Stimulated activated CD4-positive, alpha-beta T cell treated with anti-CD3 and anti-CD28 coated beads, Interleukin-1b, Interleukin-23, amount 100 ng/mL, for 24 hours (primary cell): ENCODE measurements around the gene B3GNT9.

ENCODE experiments used
- DNase-seq, 4 experiments: peaks; one replicate each; pipeline ENCODE4 v3.0.0-alpha.2; 2020; ENCODE audit warnings: low read depth in 4 of 4, low spot score in 1 of 4

The B3GNT9 gene

GRCh38 chr16:67116388-67117311, 34.1 kb downstream of the B3GNT9 start:
- DNase-seq = no peak

- no peak for DNase-seq
Observed at GRCh38 chr16:67115639-67116038, 35.2 kb downstream of the B3GNT9 start.

DNA sequence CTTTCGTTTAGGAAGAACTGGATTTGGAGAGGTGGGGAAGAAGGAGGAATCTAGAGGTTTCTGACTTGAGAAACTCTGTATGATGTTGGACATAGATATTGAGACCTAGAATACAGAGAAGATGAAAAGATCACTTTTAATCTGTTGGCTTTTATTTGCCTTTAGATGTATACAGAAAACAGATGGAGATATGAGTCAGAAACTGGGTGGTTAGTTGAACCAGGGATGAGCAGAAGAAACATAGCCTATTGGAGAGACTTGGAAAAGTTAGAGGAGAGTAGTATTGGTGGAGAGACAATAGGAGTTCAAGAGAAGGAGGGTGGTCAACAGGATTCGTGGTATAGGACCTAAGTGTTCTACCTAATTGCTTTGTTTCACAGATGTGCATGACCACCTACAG, 36.0 kb downstream of the B3GNT9 start:
- no peak for DNase-seq

- no peak for DNase-seq
Observed at GRCh38 chr16:67112591-67113399, 38.0 kb downstream of the B3GNT9 start.

DNA sequence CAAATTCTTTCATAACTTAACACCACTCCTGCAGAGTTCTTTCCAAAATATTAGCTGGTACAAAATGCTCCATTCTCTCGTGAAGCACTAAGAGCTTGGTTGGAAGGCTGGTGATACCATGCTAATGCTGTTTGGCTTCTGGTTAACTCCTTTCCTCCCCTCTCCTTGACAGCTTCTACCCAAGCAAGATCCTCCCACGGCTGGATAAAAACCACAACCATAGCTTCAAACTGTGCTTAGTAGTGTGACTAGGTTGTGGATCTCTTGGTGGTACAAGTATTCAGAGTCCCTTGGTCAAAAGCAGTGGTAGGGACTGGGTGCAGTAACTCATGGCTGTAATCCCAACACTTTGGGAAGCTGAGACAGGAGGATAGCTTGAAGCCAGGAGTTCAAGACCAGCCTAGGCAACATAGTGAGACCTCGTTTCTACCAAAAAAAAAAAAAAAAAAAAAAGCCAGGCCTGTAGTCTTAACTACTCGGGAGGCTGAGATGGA, 38.8 kb downstream of the B3GNT9 start:
- no peak for DNase-seq

DNA sequence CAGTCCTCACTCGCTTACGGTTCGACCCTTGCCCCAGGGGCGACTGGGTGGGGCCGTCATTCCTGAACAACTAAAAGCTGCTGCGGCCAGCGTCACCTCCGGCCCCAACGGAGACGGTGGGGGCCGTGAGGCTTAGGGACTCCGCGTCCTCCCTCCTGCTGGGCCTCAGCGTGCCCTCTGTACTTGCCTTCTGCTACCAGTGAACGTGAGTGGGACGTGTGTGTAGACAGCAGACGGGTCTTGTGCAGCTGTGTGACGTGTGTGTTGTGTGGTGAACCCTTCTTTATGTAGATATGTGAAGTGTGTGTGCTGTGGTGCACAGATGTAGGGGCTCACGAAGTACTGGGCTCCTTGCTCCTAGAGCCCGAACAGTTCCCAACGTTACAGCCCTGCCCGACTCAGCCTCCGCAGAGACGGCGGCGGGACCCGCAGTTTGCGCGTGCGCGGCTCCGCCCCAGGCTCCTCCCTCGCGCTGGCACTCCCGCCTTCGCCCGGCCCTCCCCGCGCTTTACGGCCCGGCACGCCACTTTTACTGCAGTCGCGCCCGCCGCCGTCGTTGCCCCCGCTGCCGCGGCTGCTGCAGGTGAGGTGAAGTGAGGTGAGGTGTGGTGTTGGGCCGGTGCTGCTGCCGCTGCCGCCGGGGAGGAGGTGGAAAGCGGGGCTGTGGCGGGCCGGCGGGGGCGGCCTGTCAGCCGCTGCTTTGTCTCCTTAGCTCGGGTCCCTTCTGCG, 41.2 kb downstream of the B3GNT9 start, which contains the start of gene PHAF1:
Gene PHAF1, plus strand, starts transcription at position 535 of the 729 bp plus-strand sequence. CDS start 235 bp downstream, outside the sequence.
- peak; percentile 90 to 98 (median 93) for DNase-seq

DNA sequence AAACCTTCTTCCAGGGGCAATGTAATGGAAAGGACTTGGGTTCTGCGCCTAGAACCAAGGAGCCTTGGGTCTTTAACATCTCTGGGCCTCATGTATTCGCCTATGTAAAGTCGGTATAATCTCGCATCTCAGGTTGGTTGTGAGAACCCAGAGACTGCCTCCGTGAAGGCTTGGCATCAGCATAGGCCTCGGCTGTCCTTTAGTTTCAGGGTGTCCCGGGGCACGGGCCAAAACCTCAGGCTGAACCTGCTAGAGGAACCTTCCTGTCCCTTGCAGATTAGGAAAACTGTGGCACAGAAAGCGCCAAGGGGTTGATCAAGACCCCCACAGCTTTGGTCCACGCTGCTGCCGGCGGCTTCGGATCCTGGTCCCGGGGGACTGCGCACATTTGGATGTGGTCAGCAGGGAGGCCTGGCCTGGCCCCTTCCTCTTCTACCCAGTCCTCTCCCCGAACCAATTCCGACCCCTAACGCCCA, 41.8 kb downstream of the B3GNT9 start:
- no peak for DNase-seq

DNA sequence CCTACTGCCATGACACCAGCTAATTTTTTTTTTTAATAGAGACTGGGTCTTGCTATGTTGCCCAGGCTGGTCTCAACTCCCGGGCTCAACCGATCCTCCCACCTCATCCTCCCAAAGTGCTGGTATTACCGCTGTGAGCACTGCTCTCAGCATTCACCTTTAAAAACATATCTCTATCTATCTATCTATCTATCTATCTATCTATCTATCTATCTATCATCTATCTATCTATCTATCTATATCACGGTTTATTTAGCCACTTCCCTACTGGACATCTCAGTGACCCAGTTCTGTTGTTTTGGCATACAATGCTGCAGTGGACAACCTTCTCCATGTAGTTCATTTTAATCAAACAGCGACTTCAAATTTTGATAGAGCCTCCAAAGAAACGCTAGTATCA, 42.3 kb downstream of the B3GNT9 start:
- DNase-seq = no peak

DNA sequence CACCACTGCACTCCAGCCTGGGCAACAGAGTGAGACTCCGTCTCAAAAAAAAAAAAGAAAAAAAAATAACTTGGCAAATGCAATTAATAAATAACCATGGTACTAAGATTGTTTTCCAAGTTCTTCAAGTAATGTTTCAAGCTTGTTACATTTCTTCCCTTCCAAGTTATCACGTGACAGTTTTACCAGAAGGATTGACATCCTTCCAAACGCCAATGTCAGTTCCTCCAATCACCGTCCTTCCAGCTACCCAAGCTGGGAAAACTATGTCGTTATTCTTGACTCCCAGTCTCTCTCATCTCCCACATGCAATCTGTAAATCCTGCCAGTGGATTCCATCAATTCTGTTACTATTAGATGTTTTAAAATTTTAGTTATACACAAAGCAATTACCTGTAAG, 44.9 kb downstream of the B3GNT9 start:
- no peak for DNase-seq

- no peak for DNase-seq
Observed at GRCh38 chr16:67105246-67105645, 45.6 kb downstream of the B3GNT9 start.

GRCh38 chr16:67104845-67105244, 46.0 kb downstream of the B3GNT9 start:
- DNase-seq = no peak

- no peak for DNase-seq
Observed at GRCh38 chr16:67104061-67104460, 46.7 kb downstream of the B3GNT9 start.

DNA sequence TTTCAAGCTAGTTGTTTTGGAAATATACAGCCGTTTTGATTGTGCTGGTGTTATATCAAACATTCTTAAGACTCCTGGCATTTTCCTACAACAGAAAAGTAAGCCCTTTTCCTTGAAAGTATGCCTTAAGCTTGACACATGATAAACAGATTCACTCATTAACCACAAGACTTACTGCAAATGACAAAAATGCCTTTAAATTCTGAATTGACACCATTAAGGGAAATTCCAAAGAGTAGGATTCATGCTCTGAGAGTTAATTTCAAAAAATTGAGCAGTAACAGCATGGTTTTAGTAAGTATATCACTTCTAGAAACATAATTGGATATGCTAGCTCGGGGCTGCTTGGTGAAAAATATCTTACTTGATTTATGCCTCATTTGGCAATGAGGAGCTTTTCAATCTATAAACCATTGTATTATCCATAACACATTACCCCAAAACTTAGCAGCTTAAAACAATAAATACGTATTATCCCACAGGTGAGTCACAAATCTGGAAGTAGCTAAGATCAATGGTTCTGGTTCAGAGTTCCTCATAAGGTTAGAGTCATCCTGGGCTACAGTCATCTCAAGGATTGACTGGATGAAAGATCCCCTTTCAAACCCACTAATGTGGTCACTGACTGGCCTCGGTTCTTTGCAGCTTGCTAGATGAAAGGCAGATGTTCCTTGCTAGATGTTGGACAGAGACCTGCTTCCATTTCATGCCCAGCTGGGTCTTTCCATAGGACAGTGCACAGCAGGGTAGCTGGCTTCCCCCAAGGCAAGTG, 49.3 kb downstream of the B3GNT9 start:
- DNase-seq = no peak

DNA sequence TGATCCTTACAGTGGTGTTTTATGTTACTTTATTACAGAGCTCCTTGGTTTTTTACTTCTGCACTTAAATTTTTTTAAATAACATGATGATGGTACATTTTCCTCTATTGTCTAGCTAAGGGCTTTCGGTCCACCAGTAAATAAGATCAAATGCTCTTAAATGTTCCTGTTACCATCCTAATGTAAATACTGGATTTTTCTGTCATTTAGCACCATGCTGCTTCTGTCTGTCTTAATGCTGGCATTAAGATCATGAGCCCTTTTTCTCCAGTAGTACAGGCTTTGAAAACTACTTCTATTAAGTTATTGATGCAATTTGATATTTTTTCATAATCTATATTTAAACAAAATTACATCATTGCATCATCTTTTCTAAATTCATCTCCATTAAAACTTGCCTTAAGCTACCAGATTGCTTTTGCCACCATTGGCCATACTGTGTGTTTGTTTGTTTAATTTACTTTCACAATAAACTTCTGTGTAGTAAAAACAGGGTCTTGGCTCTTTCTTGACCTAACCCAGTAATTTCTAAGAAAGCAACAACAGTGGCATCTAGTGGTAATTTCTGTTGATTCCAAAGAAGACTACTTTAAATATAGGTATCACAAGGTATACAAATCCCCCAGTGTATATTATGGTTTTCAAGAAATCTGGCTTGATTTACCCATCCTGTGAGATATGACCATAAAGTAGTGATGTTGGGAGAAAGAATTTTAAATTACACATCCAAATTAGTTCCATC, 50.1 kb downstream of the B3GNT9 start:
- DNase-seq = no peak

DNA sequence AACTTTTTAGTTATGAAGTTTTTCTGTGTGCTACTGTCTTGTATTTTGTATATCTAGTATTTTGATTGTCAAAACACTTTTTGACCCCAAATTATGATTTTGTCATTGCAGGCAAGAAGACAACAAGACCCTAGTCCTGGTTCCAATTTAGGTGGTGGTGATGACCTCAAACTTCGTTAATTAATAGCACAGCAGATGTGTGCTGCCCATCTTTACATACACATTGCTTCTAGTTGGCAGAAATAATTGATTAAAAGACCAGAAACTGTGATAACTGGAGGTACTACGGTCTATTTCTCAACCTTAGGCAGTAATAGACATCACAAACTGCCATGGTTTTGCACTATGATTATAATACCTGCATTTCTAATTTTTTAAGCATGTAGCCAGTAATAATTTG, 52.2 kb downstream of the B3GNT9 start:
- DNase-seq = no peak
